ENCODE data around the gene ADARB1.

Gene ADARB1

DNA sequence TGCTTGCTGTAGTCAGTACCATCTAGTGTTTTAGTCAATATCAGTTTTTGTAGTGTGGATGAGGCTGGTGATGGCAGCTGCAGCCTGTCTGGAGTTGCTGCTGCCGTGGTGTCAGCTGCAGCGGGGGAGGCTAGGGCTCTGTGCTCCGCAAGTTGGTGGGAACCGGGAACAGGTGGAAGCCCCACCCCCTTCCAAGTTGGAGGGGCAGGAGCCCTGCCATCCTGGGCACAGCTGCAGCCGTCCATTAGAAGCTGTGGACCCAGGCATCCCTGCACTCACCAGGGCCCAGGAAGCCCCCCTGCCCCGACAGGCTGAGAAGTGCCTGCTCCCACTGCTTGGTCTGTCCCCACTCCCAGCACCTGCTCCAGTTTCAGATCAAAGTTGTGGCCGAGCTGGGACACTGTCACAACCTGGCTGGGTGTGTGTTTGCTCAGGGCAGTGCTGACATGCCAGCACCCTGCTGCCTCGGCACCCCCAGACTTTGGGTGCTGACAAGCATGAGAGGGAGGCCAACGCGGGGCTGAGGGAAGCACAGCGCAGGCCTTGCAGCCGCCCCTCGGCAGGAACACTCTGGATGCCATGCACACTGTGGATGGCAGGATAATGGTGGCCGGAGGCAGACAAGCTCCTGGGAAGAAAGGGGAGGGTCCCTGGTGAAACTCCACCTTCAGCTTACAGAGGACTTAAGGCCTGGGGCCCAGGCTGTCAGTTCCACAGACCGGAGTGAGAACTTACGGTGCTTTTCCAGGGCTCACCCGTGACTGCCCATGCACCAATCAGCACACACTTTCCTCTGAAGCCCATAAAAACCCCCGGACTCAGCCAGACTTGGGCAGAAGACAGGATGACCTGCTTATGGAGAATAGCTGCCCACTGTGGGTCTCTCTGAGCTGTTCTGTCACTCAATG, 86.9 kb downstream of the ADARB1 start:
- no peak overlapping the region for H3K4me3 ChIP-seq (ENCODE audit: low read length)
- no peak for DNase-seq (ENCODE audit: low read depth)
- TF ChIP-seq, protein P1, sequence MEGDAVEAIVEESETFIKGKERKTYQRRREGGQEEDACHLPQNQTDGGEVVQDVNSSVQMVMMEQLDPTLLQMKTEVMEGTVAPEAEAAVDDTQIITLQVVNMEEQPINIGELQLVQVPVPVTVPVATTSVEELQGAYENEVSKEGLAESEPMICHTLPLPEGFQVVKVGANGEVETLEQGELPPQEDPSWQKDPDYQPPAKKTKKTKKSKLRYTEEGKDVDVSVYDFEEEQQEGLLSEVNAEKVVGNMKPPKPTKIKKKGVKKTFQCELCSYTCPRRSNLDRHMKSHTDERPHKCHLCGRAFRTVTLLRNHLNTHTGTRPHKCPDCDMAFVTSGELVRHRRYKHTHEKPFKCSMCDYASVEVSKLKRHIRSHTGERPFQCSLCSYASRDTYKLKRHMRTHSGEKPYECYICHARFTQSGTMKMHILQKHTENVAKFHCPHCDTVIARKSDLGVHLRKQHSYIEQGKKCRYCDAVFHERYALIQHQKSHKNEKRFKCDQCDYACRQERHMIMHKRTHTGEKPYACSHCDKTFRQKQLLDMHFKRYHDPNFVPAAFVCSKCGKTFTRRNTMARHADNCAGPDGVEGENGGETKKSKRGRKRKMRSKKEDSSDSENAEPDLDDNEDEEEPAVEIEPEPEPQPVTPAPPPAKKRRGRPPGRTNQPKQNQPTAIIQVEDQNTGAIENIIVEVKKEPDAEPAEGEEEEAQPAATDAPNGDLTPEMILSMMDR (conservative IDR thresholded peaks at IDR 0.05; ENCODE audit: low read depth, low read length), result no peak

DNA sequence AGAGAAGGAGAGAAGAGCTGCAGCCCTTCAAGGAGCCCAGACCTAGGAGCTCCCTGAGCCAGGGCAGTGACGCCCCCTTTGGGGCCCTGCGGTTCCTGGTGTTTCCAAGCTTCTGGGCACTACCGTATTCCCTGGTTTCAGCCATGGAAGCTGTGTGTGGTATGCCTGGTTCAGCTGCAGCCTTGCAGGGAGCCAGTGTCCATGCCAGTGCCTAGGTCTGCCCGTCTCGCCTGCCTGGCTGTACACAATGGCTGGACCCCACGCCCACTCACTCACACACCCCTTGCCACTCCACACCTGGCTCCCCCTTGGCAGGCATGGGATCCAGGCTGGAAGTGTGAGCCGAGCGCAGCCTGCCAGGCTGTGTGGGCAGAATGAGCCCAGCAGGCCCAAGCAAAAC, 87.7 kb downstream of the ADARB1 start:
- DNase-seq (ENCODE audit: low read depth), result no peak
- H3K4me3 ChIP-seq (ENCODE audit: low read length), result no peak overlapping the region
- TF ChIP-seq, protein P1 (conservative IDR thresholded peaks at IDR 0.05; ENCODE audit: low read depth, low read length), result no peak

DNA sequence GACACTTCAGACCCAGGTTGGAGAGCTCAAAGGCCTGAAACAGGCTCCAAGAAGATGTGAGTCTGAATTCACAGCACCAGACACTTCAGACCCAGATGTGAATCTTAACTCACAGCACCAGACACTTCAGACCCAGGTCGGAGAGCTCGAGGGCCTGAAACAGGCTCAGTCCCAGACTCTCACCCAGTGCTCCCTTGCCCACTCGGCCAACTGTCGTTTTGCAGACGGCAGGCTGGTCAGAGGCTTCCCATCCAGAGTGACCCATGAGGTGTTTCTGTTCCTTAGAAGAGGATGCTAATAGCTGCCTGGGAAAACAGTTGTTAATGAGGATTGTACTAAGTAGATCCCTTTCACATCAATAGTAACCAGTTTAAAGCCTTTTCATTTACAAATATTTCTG, 88.4 kb downstream of the ADARB1 start:
- TF ChIP-seq, protein P1 (conservative IDR thresholded peaks at IDR 0.05; ENCODE audit: low read depth, low read length), result no peak
- DNase-seq (ENCODE audit: low read depth), result no peak
- no peak overlapping the region for H3K4me3 ChIP-seq (ENCODE audit: low read length)

DNA sequence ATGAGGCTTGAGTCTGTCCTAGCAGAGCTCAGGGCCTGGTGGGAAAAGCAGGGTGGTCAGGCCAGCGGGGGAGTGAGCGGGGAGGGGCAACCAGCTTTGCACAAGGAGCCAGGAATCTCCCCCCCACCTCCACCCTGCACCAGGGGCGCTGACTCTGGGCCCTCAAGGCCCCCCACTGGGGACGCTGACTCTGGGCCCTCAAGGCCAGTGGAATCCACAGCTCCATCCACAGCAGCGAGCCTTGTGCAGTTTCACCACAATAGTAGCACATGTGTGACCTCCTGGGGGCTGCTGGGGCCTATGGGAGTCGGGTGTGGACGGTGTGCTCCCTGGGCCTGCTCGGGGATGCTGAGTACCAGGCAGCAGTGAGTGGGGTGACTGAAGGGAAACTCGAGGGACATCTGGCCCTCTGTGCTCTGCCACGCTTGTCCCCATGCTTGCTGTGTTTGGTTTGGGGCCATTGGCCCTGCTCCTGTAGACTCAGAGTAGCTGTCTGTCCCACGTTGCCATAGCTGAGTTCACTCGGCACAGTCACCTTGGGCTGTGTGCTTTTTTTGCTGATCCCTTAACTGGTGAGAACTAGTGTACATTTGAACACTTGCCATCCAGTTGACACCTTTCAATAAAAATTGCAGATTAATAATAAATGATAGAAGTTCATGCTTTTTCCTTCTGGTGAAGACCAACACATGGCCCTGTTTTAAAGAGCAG, 89.2 kb downstream of the ADARB1 start:
- H3K4me3 ChIP-seq (ENCODE audit: low read length), result no peak overlapping the region
- DNase-seq (ENCODE audit: low read depth), result no peak
- TF ChIP-seq, protein P1 (conservative IDR thresholded peaks at IDR 0.05; ENCODE audit: low read depth, low read length), result no peak

DNA sequence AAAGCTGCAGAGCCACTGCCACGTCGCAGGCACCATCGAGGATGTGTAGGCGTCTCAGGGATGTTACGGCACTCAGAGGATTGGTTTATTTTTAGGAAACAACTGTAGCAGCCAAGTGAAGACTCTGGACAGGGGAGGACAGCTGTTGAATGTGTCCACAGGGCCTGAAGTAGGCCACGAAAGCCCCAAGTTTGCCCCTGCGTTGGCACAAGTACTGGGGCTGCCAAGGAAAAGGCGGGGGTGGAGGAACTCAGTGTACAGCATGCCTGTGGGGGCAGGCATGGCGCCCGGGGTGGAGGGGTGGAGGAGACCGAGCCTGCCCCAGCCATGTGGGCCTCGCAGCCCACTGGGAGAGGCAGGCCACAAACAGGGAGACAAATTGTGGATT, 89.7 kb downstream of the ADARB1 start:
- H3K4me3 ChIP-seq (ENCODE audit: low read length), result no peak overlapping the region
- no peak for DNase-seq (ENCODE audit: low read depth)
- TF ChIP-seq, protein P1 (conservative IDR thresholded peaks at IDR 0.05; ENCODE audit: low read depth, low read length), result no peak

DNA sequence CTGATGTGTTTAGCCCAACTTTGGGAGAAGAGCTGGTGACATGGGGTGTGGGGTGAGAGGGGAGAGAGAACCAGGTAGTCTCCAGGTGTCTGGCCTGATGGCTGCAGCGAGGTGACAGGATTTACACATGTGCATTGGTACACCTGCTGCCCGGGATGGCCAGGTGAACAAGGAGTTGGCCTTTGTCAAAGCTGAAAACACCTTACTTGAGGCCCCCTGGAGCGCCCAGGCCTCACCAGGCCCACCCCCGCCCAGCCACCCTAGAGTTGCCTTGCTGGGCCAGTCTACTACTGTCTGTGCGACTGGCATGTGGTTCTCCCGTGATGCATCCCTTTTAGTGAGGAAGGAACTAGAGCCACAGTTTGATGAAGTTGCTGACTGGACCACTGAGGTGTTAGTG, 90.5 kb downstream of the ADARB1 start:
- TF ChIP-seq, protein P1 (conservative IDR thresholded peaks at IDR 0.05; ENCODE audit: low read depth, low read length), result no peak
- DNase-seq (ENCODE audit: low read depth), result no peak
- H3K4me3 ChIP-seq (ENCODE audit: low read length), result no peak overlapping the region
